GM12872 (cell line): ENCODE measurements around the gene COL5A1.

Experiments
- TF ChIP-seq, protein P1 (sequence below): IDR thresholded peaks from 3 replicates; pipeline ENCODE4 v1.5.1; 2011; ENCODE audit warnings: low read depth, mild to moderate bottlenecking, low read length, moderate library complexity; ENCODE audit not compliant: insufficient read depth

Gene COL5A1

GRCh38 chr9:134633362-134634142 is 8.1 kb upstream of the COL5A1 start:
- TF ChIP-seq, protein P1, sequence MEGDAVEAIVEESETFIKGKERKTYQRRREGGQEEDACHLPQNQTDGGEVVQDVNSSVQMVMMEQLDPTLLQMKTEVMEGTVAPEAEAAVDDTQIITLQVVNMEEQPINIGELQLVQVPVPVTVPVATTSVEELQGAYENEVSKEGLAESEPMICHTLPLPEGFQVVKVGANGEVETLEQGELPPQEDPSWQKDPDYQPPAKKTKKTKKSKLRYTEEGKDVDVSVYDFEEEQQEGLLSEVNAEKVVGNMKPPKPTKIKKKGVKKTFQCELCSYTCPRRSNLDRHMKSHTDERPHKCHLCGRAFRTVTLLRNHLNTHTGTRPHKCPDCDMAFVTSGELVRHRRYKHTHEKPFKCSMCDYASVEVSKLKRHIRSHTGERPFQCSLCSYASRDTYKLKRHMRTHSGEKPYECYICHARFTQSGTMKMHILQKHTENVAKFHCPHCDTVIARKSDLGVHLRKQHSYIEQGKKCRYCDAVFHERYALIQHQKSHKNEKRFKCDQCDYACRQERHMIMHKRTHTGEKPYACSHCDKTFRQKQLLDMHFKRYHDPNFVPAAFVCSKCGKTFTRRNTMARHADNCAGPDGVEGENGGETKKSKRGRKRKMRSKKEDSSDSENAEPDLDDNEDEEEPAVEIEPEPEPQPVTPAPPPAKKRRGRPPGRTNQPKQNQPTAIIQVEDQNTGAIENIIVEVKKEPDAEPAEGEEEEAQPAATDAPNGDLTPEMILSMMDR: no peak

- TF ChIP-seq, protein P1: no peak
These were observed 7.4 kb upstream of the COL5A1 start for GRCh38 chr9:134634176-134634575.

- TF ChIP-seq, protein P1: no peak
These were observed 6.9 kb upstream of the COL5A1 start for GRCh38 chr9:134634667-134635230.

DNA sequence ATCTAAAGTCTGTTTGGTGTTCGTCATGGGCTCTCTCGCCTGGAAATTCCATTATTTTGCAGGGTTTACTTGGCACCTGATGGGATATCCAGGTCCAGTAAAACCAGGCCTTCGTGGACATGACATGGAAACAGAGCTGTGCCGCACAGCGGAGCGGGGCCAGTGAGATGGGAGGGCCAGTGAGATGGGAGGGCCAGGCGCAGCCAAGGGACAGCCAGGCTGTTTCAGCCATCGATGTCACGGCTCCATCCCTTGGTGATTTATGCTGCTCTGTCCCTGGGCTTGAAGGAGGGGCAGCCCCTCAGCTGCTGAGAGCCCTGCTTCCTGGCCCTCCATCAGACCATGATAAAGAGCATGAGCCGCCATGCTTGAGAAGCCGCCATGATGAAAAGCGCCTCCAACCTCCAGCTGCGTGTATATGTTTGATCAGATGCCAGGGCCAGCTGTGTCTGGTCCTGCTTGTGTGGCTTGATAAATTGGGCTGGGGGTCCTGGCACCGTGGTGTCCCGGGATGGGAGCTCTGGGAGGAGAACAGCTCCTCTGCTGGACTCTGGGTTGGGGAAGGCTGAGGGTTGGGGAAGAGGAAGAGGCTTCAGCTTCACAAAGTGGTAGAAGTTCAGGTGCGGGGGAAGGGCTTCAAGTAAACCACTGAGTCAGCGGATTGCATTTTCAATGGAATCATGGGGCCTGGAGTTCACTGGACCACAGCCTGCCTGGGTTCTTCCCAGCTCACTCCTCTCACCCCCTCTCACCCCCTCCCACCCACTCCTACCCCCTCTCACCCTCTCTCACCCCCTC is 6.1 kb upstream of the COL5A1 start:
- TF ChIP-seq, protein P1: no peak

DNA sequence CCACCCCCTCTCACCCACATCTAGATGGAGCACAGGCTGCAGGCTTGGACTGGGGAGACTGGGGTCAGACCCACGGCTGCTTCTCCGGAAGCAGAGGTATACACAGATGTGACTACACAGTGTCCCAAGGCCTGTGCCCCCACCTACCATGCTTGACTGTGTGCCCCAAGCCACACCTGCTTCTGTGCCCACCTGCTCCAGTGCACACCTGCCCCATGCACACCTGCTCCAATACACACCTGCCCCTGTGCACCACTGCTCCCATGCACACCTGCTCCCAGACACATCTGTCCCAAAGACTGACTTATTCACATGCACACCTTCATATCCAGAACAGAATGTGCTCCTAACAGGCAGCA is 5.5 kb upstream of the COL5A1 start:
- TF ChIP-seq, protein P1: no peak

DNA sequence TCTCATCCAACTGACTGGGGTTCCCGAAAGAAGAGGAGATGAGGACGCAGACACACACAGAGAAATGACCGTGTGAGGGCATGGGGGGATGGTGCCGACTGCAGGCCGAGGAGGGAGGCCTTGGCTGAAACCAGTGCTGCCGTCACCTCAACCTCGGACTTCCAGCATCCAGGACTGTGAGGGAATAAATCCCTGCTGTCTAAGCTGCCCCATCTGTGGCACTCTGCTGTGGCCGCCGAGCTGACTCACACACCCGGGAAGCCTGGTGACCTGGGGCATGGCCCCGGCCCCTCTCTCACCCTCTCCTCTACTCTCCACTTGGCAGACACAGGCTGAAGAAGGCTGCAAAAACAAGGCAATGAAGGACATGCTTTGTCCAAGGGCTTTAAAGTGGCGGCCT is 4.4 kb upstream of the COL5A1 start:
- TF ChIP-seq, protein P1: no peak

GRCh38 chr9:134637696-134638501 is 3.7 kb upstream of the COL5A1 start:
- TF ChIP-seq, protein P1: no peak
